NCI-H2107 treated with DMSO at 0.1 percent for 48 hours (cell line): ENCODE measurements around the gene RYR2.

ENCODE experiments used
- DNase-seq: peaks from one replicate; lab custom pipeline; 2025; ENCODE audit not compliant: unreplicated experiment; lab: John Stamatoyannopoulos, UW

RYR2 gene

DNA sequence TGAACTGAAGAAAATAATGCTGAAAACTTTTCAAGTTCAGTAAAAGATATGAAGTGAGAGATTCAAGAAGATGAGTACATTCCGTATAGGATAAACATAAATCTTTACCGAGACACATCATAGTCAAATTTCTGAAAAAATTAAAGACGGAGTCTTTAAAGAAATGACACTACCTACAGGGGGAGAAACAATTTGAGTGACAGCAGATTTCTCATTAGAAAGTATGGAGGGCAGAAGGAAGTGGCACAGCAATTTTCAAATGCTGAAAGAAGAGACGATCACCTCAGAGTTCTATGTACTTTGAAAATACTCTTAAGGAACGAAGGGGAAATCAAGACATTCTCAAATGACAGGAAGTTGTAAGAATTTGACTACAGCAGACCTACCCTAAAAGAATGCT is 577.6 kb downstream of the RYR2 start:
- no peak for DNase-seq

DNA sequence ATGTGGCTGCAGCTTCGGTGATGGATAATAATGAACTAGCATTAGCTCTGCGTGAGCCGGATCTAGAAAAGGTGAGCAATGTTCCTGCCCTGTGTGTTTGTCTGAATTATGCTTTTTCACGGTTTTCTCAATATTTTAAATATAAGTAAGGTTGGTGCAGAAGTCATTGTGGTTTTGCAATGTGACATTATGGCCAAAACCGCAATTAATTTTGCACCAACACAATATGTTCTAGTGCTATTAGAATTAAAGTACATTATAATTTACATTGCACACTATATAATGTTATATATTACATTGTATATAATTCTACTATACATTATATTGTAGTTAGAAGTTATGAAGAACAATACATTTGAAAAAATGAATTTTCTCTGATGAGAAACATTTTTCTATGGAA is 592.9 kb downstream of the RYR2 start:
- DNase-seq = no peak

DNA sequence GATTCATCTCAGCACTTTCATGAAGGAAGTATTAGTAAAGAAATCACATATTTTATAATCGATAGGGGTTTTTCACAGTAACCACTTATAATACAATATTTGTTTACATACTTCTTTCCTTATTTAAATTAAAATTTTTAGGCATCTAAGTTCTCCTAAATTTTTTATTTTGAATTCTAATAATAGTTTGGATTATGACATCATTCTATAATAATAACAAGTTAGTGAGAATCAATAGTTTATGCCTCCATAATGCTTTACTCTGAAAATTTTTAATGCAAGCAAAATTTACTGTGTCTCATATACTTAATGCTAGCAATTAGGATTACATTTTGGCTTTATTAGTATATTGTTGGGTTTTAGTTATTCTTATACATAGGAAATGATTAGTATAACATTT is 596.6 kb downstream of the RYR2 start:
- no peak for DNase-seq

DNA sequence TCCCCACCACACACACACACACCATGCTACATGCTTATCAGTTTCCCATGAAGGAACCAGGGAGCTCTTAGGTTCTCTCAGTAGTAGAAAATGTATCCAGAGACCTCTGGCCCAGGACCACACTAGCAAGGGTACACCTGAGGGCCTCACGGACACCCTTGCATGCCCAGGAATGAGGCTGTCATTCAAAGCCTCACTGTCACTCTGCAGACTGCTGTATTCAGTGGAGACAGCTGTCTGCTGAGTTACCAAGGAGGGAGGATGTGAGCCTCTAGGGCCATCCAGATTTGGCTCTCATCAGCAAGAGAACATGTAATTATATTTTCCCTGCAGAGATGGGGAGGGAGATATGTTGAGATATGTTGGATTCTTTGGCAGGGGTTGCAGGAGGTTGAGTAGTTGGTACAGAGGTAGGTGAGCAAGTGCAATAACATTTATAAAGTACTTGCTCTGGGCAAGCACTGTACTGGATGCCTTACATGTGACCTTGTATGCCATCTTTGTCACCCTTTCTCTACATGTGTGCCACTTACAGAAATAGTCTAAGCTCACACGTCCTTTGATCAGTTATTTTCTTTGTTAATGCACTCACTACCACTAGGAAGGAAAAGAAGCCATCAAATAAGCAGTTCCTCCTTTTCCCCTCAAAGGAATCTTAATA is 598.2 kb downstream of the RYR2 start:
- DNase-seq = no peak

DNA sequence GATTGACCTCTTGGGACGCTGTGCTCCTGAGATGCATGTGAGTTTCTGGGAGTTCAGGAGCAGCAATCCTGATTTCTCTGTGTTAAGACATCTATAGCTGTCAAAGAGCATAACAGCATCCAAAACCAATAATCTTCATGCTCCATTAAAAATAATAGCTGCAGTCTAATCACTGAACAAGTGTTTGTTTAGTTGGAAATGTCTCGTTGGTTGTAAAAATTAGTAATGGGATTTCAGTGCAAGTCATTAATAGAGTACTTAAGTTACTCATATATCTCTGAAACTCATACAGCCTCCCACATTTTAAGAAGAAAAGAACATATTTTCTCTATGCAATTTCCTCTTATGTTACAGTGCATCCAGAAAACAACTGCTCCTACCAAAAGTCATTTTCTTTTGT is 599.0 kb downstream of the RYR2 start:
- no peak for DNase-seq

DNA sequence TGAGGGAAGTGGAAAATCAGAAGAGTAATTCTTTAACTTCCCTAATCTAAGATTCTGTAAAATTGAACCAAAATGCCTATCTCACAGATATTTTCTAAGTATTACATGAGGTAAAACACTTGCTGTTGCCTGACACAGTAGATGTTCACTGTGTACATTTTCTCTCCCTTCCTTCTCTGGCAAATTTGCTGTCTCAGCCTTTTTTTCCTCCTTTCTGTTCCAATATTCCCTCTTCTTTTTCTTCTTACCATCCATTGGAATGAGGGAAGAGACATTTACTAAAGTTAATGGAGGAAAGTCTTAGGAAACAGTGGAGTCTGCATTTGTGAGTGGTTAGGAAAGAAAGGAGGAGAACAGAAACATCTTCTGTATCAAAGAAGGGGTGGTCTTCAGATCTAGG is 608.8 kb downstream of the RYR2 start:
- no peak for DNase-seq

DNA sequence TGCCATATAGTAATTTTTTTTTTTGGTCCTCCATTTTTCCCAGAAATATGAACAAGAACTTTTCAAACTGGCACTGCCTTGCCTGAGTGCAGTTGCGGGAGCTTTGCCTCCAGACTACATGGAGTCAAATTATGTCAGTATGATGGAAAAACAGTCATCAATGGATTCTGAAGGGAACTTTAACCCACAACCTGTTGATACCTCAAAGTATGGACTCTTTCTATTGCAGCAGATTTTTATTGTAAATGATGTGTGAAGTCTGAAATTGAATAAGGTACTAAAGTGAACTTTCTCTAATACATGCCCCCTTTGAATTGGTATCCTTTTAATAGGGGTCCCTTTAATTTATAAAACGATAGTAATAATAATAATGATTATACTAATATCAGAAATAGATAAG is 613.8 kb downstream of the RYR2 start:
- DNase-seq = no peak

DNA sequence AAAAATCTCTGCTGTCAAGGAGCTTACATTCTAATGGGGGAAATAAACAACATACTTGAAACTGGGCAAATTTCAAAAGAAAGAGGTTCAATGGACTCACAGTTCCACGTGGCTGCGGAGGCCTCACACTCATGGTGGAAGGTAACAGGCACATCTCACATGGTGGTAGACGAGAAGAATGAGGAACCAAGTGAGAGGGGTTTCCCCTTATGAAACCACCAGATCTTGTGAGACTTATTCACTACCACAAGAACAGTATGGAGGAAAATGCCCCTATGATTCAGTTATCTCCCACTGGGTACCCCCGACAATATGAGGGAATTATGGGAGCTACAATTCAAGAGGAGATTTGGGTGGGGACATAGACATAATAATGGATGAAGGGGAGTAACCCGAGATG is 622.4 kb downstream of the RYR2 start:
- DNase-seq = no peak

DNA sequence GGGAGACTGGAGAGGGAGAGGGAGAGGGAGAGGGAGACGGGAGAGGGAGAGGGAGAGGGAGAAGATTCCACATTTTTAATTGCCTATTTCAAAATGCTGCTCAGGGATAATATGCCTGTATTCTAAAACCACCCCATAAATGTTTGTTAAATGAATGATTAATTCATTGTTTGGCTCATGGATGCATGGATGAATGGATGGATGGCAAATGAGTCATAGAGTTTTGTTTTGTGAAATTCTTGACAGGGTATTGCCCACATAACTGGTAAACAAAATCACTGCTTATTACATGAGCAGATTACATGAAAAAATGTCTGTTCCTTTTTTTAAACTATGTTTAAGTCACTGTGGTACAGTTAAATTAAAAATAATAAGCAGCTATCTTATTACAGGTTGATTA is 628.3 kb downstream of the RYR2 start:
- DNase-seq = no peak

DNA sequence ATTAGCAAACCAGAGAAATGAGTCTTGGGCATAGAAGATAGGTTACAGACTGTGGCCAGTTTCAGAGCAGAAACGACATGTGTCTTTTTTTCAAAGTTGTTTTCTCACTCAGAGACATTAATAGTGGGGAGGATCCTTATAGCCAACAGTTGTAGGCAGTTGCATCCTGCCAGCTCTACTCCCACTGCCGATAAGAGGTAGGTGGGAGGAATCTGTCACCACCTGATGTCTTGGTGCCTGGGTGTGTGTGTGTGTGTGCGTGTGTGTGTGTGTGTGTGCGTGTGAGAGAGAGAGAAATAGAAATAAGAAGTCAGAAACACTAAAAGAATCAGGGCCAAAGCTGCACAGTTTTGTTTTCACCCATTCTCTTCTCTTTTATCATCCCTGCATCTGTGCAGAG is 629.3 kb downstream of the RYR2 start:
- no peak for DNase-seq

DNA sequence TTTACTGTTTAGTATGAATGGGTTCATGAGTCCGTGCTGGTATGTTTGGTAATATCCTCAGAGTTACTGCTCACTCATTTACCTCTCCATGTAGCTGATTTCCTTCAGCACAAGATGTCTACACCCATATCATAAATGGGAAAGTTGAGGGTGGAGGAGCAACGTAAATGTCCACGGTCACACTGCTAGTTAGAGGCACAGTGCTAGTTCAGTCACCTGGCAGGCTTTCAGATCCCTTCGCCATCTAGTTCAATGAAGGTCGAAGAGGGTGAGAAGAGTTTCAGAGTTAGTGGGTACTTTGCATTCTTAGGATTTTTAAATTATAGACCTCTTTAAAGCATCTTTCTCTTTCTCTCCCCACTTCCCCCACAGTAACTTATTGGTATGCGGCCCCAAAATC is 630.0 kb downstream of the RYR2 start:
- DNase-seq = no peak

DNA sequence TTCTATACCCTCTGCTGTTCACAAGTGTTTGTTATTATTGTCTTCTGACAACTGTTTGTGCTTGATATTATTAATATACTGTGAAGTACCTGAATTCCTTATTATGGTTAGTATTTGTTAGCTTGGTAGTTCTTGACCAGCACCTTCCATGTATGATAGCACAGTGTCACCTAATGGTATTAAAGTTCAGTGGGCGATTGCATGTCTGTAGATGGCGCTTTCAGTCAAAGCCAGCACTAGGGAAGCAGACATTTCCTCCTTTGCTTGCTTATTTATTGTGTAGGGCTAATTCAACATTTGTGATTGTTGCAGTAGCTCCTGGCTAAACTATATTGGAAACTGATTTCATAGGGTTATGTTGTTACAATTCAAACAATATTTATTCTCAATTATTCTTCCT is 630.8 kb downstream of the RYR2 start:
- no peak for DNase-seq

DNA sequence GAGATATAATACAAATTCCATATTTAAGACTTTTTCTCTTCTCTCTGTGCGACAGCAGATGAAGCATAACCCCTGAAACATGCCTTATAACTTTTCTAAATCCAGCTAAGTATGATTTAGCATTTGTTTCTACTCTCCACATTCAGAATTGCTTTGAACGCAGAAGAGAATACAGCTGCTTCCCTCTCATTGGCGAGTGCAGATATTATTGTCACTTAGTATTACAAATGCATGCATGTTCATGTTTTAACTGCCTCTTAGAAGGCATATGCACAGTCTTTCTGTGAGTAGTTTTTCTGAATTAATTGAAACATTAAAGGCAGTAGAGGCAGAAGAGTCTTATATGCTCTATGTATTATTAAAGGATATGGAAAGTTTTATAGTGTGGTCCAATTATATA is 631.6 kb downstream of the RYR2 start:
- DNase-seq = no peak

DNA sequence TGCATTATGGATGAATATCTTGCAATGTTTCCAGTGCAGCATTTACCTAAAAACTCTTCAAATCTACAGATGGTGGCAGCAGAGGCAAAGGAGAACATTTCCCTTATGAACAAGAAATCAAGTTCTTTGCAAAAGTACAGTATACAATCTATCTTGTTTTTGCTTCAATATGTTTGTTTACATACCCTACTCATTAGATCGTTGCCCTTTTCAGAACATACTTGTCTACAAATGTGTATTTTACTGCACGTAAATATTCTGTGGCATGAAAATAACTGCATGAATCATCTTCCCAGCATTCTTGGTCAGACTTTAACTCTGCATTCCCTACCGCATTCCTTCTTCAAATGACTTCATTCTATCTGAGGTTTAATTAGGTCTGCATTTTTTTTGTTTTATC is 636.0 kb downstream of the RYR2 start:
- no peak for DNase-seq

DNA sequence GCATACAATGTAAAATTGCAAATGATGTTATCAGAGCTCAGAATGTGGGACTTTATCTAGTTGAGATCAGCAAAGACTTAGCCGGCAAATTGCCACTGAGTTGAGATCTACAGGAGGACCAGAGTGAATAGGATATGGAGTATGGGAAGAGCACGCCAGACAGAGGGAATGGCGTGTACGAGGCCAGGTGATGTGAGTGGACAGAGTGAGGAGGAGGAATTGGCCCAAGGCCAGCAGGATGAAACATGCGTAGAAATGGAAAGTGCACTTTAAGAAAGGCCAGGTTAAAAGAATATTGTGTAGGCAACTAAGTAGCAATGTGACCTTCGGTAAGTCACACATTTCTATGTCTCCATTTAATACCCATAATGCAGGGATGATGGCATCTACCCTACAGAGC is 637.7 kb downstream of the RYR2 start:
- DNase-seq = no peak

DNA sequence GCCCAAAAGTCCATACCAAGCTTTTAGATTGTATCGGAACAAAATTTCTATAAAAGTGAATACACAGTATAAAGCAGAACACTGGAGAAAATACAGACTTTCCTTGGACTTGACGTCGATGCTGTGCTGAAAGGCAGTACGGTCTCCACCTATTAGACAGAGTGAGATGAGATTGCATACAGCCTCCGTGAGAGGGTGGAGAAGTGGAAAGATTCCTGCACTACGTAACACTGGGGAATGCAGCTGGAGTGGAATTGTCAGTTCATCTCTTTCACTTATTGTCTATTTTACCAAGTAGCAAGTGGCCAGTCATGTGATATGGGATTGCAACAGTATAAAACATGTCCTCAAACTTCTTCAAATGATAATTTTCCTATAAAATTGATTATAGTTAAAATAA is 639.2 kb downstream of the RYR2 start:
- no peak for DNase-seq

DNA sequence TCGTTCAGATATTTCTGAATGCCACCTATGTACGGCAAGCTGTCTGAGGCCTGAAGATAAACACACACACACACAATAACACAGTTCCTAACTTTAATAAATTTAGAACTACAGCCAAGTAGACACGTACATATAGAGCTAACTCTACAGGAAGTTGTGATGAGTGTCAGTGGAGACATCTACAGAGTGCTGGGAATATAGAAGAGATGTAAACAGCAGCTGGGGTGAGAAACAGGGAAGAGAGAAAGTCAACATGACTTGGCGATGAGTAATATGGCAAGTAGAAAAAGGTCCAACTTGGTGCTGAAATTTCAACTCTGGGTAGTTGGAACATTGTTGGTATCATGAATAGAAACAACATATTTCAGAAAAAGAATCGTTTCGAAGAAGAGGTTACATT is 642.3 kb downstream of the RYR2 start:
- DNase-seq = no peak

DNA sequence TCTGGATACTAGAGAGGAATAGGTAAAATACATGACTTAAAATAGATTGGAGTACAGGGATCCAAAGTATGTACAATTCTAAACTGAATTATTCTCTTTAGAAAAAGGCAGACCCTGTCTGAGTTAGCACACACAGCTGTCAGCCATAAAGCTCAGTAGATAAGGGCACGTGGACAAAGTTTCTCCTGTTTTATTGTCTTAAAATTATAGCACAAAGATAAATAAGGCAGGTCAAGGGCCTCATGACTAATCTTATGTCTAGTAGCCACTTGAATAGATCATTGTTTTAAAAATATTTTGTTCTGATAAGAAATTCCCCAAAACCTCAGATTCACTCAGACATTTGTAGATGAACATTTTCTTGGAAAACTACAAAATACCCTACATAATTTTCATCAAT is 643.6 kb downstream of the RYR2 start:
- no peak for DNase-seq

DNA sequence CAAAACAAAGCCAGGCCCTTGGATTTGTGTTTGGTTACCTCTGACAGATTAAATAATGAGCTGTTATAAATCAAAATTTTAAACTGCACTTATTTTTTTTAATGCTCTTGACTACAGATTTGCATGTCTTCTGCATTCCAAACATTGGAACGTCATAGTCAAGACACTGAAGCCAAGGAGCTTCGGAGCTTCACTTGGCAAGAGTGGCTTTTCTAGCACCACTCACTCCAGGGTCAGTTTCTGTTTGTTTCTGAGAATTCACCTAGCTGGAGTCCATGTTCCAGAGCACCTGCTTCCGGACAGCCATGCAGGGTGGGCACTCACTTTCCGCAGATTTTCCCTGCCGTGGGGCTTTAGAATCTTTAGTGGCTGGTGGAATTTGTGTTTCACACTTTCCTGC is 645.8 kb downstream of the RYR2 start:
- DNase-seq = no peak

DNA sequence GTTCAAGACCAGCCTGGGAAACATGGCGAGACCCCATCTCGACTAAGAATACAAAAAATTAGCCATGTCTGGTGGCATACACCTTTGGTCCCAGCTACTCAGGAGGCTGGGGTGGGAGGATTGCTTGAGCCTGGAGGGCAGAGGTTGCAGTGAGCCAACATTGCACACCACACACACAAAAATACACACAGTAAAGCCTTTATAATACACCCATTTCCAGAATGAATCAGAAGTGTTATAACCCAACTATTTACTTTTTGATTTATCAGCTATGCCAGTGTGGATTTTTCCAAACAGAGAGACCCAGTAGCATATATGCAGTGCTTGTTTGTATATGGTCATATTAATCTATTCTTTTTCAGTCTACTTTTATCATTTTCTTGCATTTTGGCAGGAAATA is 648.7 kb downstream of the RYR2 start:
- no peak for DNase-seq

DNA sequence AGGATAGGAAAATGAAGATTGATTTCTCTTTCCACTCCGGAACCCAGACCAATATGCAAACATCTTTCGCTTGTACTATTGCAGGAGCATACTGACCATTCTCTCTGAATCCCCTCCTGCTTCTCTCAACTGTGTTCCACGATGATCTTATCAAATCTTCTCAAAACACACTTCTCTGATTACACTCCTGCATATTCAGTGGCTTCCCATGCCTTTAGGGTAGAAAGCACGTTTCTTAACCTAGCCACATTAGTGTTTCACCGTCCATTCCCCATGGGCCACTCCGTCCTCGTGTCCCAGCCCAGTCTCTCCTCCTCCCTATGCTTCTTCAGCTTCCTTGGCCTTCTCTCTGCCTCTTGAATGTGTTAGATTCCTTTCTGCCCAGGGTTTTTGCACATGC is 650.3 kb downstream of the RYR2 start:
- no peak for DNase-seq

DNA sequence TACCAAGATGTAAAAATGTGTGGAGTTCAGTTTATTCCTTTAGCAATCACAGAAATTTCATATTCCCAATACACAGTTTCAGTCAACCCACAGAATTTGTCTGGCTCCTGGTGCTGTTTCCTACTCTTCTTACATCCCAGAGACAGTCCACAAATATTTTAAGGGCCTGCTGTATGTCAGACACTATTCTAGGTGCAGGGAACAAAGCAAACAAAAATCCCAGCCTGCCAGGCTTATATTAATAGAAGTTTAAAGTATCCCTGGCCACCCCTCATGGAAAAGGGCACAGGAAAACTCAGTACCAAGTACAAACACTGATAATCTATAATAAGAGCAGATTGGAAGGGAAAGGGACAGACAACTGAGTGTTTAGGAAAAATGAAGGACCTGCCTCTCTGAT is 653.9 kb downstream of the RYR2 start:
- DNase-seq = no peak

DNA sequence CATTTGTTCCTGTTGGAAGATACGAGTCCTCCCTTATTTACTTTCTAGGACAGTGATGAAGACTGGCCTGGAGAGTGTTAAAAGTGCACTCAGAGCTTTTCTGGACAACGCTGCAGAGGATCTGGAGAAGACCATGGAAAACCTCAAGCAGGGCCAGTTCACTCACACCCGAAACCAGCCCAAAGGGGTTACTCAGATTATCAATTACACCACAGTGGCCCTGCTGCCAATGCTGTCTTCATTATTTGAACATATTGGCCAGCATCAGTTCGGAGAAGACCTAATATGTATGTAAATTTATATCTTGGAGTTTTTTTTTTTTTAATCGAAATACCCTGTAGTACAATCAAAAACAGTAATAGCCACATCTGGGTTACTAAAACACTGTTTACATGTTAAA is 658.2 kb downstream of the RYR2 start:
- DNase-seq = no peak

DNA sequence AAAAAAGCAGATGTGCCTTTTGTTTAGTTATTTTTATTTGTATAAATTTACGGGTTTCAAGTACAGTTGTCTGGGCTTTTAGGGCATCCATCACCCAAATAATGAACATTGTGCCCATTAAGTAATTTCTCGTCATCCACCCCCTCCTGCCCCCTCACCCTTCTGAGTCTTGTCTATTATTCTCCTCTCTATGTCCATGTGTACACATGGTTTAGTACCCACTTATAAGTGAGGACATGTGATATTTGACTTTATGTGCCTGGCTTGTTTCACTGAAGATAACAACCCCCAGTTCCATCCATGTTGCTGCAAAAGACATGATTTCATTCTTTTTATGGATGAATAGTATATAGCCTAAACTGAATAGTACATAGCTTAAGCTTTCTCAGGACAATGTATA is 659.5 kb downstream of the RYR2 start:
- no peak for DNase-seq
